Esophagus (tissue), 2 donors: ENCODE data around the gene SUGP1. TPM values are rescaled to one million over a fixed set of nuclear protein-coding genes. Genes with fewer than 3 reads are reported as not detected.
A peak's percentile ranks its signal among the peaks of the same experiment; 100 is the strongest.

Source experiments
- H3K27ac ChIP-seq, 2 donors: one replicate each; pipeline ENCODE4 v1.5.1; 2013; ENCODE audit warnings: low read depth in 2 of 2, mild to moderate bottlenecking in 2 of 2, inconsistent platforms in 1 of 2, low read length in 1 of 2, moderate library complexity in 1 of 2
- H3K27me3 ChIP-seq, 2 donors: one replicate each; pipeline ENCODE4 v1.6.1; 2013; ENCODE audit warnings: low read length in 2 of 2, control low read depth in 1 of 2, mild to moderate bottlenecking in 1 of 2; ENCODE audit not compliant: insufficient read depth in 2 of 2, control insufficient read depth in 1 of 2
- H3K36me3 ChIP-seq, 2 donors: one replicate each; pipeline ENCODE4 v1.6.1; 2013; ENCODE audit warnings: low read length in 1 of 2; ENCODE audit not compliant: control insufficient read depth in 2 of 2, insufficient read depth in 2 of 2
- H3K4me1 ChIP-seq, 2 donors: one replicate each; pipeline ENCODE4 v1.6.1; 2013; ENCODE audit warnings: low read length in 1 of 2; ENCODE audit not compliant: control insufficient read depth in 2 of 2, insufficient read depth in 2 of 2
- H3K4me3 ChIP-seq, 2 donors: one replicate each; pipeline ENCODE4 v1.5.1; 2013; ENCODE audit warnings: low read length in 2 of 2, mild to moderate bottlenecking in 2 of 2, low read depth in 1 of 2, moderate library complexity in 1 of 2
- H3K9me3 ChIP-seq, 2 donors: one replicate each; pipeline ENCODE4 v1.6.1; 2013; ENCODE audit warnings: mild to moderate bottlenecking in 2 of 2, low read depth in 1 of 2, low read length in 1 of 2, moderate library complexity in 1 of 2; ENCODE audit not compliant: control insufficient read depth in 2 of 2, insufficient read depth in 1 of 2
- WGBS, 2 donors: extraction: QIAGEN DNeasy Blood & Tissue Kit; methylation state at CpG; one replicate each; pipeline ENCODE4 v1.1.7; 2013; 5-methylcytosine and 5-hydroxymethylcytosine counted together
- polyA plus RNA-seq, 2 donors: library from polyadenylated mRNA; stranded (reverse); fragments of 200-250 nt; gene quantifications; one replicate each; pipeline ENCODE4 v1.2.3, GENCODE V29; 2013
- donor health status: healthy with polysubstance abuse.
- donor health status: Bipolar disorder and iron deficiency.

Gene SUGP1
- polyA plus RNA-seq, 2 donors, result 27.8 to 42.6 TPM

- WGBS, 2 donors, result 66 to 67% methylated on average over 7 of the region's 7 CpGs
- Histone ChIP-seq H3K27me3 (no peaks in the 10 kb centered on the region), H3K36me3 (peaks cover 37 to 74% of the 10 kb centered on the region in 2 donors), H3K27ac (no peak overlapping the region), H3K4me3 (no peak overlapping the region), H3K9me3 (no peaks in the 10 kb centered on the region), H3K4me1 (peaks cover 3 to 10% of the 10 kb centered on the region in 2 donors)
These were observed 22.7 kb upstream of the SUGP1 start for GRCh38 chr19:19343016-19343362.

- H3K27me3 ChIP-seq, result no peaks in the 10 kb centered on the region
- peaks cover 39 to 70% of the 10 kb centered on the region in 2 donors for H3K36me3 ChIP-seq
- no peaks in the 10 kb centered on the region for H3K9me3 ChIP-seq
- 54 to 58% methylated on average over 28 of the region's 28 CpGs for WGBS, 2 donors
- peaks cover 3 to 12% of the 10 kb centered on the region in 2 donors for H3K4me1 ChIP-seq
- no peak overlapping the region for H3K4me3 ChIP-seq
- no peak overlapping the region for H3K27ac ChIP-seq
These were observed 22.0 kb upstream of the SUGP1 start for GRCh38 chr19:19342086-19343015.

GRCh38 chr19:19341026-19341425, 20.7 kb upstream of the SUGP1 start:
- Histone ChIP-seq H3K27me3 (no peaks in the 10 kb centered on the region), H3K4me3 (no peak overlapping the region), H3K27ac (no peak overlapping the region), H3K9me3 (no peaks in the 10 kb centered on the region), H3K36me3 (peaks cover 39 to 61% of the 10 kb centered on the region in 2 donors), H3K4me1 (peaks cover 3 to 11% of the 10 kb centered on the region in 2 donors)
- 93 to 96% methylated on average over 10 to 11 of the region's 11 CpGs for WGBS, 2 donors

- Histone ChIP-seq H3K27me3 (no peaks in the 10 kb centered on the region), H3K4me3 (no peak overlapping the region), H3K9me3 (no peaks in the 10 kb centered on the region), H3K27ac (peak overlapping the region; percentile 93 to 95), H3K36me3 (peaks cover 22 to 46% of the 10 kb centered on the region in 2 donors), H3K4me1 (peaks cover 5 to 24% of the 10 kb centered on the region in 2 donors)
- WGBS, 2 donors, result 51 to 58% methylated on average over 7 of the region's 7 CpGs
These were observed 17.8 kb upstream of the SUGP1 start for GRCh38 chr19:19338082-19338481.

- H3K36me3 ChIP-seq, result peaks cover 22 to 42% of the 10 kb centered on the region in 2 donors
- WGBS, 2 donors, result 60 to 72% methylated on average over 17 of the region's 17 CpGs
These were observed 16.8 kb upstream of the SUGP1 start for GRCh38 chr19:19337120-19337519.

GRCh38 chr19:19336597-19336996, 16.3 kb upstream of the SUGP1 start:
- Histone ChIP-seq H3K4me3 (no peak overlapping the region), H3K27me3 (no peaks in the 10 kb centered on the region), H3K4me1 (peaks cover 5 to 24% of the 10 kb centered on the region in 2 donors), H3K9me3 (no peaks in the 10 kb centered on the region), H3K36me3 (peaks cover 22 to 40% of the 10 kb centered on the region in 2 donors), H3K27ac (peak overlapping the region; percentile 93 to 95)
- 34 to 39% methylated on average over 3 of the region's 3 CpGs for WGBS, 2 donors

More at GRCh38 chr19:19337120-19337519, 16.8 kb upstream of the SUGP1 start:
- peaks cover 5 to 24% of the 10 kb centered on the region in 2 donors for H3K4me1 ChIP-seq
- H3K4me3 ChIP-seq, result no peak overlapping the region
- peak overlapping the region; percentile 93 to 95 for H3K27ac ChIP-seq
- H3K27me3 ChIP-seq, result no peaks in the 10 kb centered on the region
- no peaks in the 10 kb centered on the region for H3K9me3 ChIP-seq

GRCh38 chr19:19335408-19336158, 15.3 kb upstream of the SUGP1 start:
- peaks cover 15 to 35% of the 10 kb centered on the region in 2 donors for H3K36me3 ChIP-seq
- peaks cover 5 to 24% of the 10 kb centered on the region in 2 donors for H3K4me1 ChIP-seq
- H3K4me3 ChIP-seq, result no peak overlapping the region
- peak overlapping the region; percentile 93 to 95 for H3K27ac ChIP-seq
- no peaks in the 10 kb centered on the region for H3K27me3 ChIP-seq
- no peaks in the 10 kb centered on the region for H3K9me3 ChIP-seq
- 55 to 59% methylated on average over 16 of the region's 16 CpGs for WGBS, 2 donors

- Histone ChIP-seq H3K27me3 (no peaks in the 10 kb centered on the region), H3K4me3 (no peak overlapping the region), H3K9me3 (no peaks in the 10 kb centered on the region), H3K27ac (peak overlapping the region; percentile 93 to 95), H3K4me1 (peaks cover 5 to 24% of the 10 kb centered on the region in 2 donors), H3K36me3 (peaks cover 15 to 35% of the 10 kb centered on the region in 2 donors)
- whole genome bisulfite sequencing, 2 donors, result 50 to 53% methylated on average over 3 of the region's 3 CpGs
These were observed 14.7 kb upstream of the SUGP1 start for GRCh38 chr19:19334989-19335344.

GRCh38 chr19:19334063-19334988, 14.0 kb upstream of the SUGP1 start:
- peaks cover 18 to 35% of the 10 kb centered on the region in 2 donors for H3K36me3 ChIP-seq
- H3K4me1 ChIP-seq, result peaks cover 5 to 24% of the 10 kb centered on the region in 2 donors
- H3K27ac ChIP-seq, result peak overlapping the region; percentile 93 to 95
- 59 to 66% methylated on average over 22 of the region's 22 CpGs for WGBS, 2 donors
- H3K27me3 ChIP-seq, result no peaks in the 10 kb centered on the region
- H3K9me3 ChIP-seq, result no peaks in the 10 kb centered on the region
- H3K4me3 ChIP-seq, result no peak overlapping the region
